SJSA1 (cell line): ENCODE measurements around the gene DLGAP1. TPM values are rescaled to one million over a fixed set of nuclear protein-coding genes. Genes with fewer than 3 reads are reported as not detected.

ENCODE experiments used
- DNase-seq, 2 experiments: peaks; one replicate each; pipeline ENCODE4 v3.0.0-alpha.2; 2015 to 2020; ENCODE audit warnings: low spot score in 2 of 2, low read depth in 1 of 2
- H3K27ac ChIP-seq: fragments of 250-450 bp; sonication (Bioruptor Pico); 2 replicates; pipeline ENCODE4 v1.5.1; 2020; ENCODE audit warnings: mild to moderate bottlenecking, moderate library complexity
- H3K27me3 ChIP-seq: fragments of 250-450 bp; sonication (Bioruptor Pico); replicated peaks from 2 replicates; pipeline ENCODE4 v1.5.1; 2020; ENCODE audit warnings: mild to moderate bottlenecking, moderate library complexity
- H3K36me3 ChIP-seq: fragments of 250-450 bp; sonication (Bioruptor Pico); 2 replicates; pipeline ENCODE4 v1.5.1; 2020; ENCODE audit warnings: mild to moderate bottlenecking
- H3K4me1 ChIP-seq: fragments of 250-450 bp; sonication (Bioruptor Pico); replicated peaks from 2 replicates; pipeline ENCODE4 v1.6.1; 2021; ENCODE audit warnings: mild to moderate bottlenecking
- H3K4me3 ChIP-seq: fragments of 250-450 bp; sonication (Bioruptor Pico); 2 replicates; pipeline ENCODE4 v1.5.1; 2020; ENCODE audit warnings: mild to moderate bottlenecking
- H3K9me3 ChIP-seq: fragments of 250-450 bp; sonication (Bioruptor Pico); replicated peaks from 2 replicates; pipeline ENCODE4 v1.5.1; 2020; ENCODE audit warnings: mild to moderate bottlenecking
- total RNA-seq: library from RNA; depleted of rRNA; stranded (reverse); fragments of >200 nt; shearing (Covaris generic); gene quantifications from 2 replicates; pipeline ENCODE4 v1.2.3, GENCODE V29; 2014

Gene DLGAP1
- total RNA-seq, 1 experiment from 2014 or later = not detected

- DNase-seq = no peak
- no peak overlapping the region for H3K4me3 ChIP-seq
- H3K27ac ChIP-seq = no peak overlapping the region
- no peaks in the 10 kb centered on the region for H3K4me1 ChIP-seq
- no peaks in the 10 kb centered on the region for H3K9me3 ChIP-seq
- no peaks in the 10 kb centered on the region for H3K27me3 ChIP-seq
- H3K36me3 ChIP-seq = no peaks in the 10 kb centered on the region
These were observed 190.7 kb downstream of the DLGAP1 start for GRCh38 chr18:4264347-4264791.

- Histone ChIP-seq H3K9me3 (no peaks in the 10 kb centered on the region), H3K36me3 (no peaks in the 10 kb centered on the region), H3K4me1 (no peaks in the 10 kb centered on the region), H3K27me3 (no peaks in the 10 kb centered on the region), H3K27ac (no peak overlapping the region), H3K4me3 (no peak overlapping the region)
- no peak for DNase-seq
These were observed 195.0 kb downstream of the DLGAP1 start for GRCh38 chr18:4260107-4260506.

GRCh38 chr18:4256766-4257417 is 198.2 kb downstream of the DLGAP1 start:
- Histone ChIP-seq H3K4me3 (no peak overlapping the region), H3K27ac (no peak overlapping the region), H3K9me3 (no peaks in the 10 kb centered on the region), H3K36me3 (no peaks in the 10 kb centered on the region), H3K4me1 (no peaks in the 10 kb centered on the region), H3K27me3 (no peaks in the 10 kb centered on the region)
- no peak for DNase-seq

GRCh38 chr18:4254840-4255239 is 200.3 kb downstream of the DLGAP1 start:
- DNase-seq = no peak
- Histone ChIP-seq H3K4me1 (no peaks in the 10 kb centered on the region), H3K27me3 (no peaks in the 10 kb centered on the region), H3K27ac (no peak overlapping the region), H3K9me3 (no peaks in the 10 kb centered on the region), H3K4me3 (no peak overlapping the region), H3K36me3 (no peaks in the 10 kb centered on the region)

- Histone ChIP-seq H3K9me3 (no peaks in the 10 kb centered on the region), H3K36me3 (no peaks in the 10 kb centered on the region), H3K27me3 (no peaks in the 10 kb centered on the region), H3K27ac (no peak overlapping the region), H3K4me3 (no peak overlapping the region), H3K4me1 (no peaks in the 10 kb centered on the region)
- no peak for DNase-seq
These were observed 202.3 kb downstream of the DLGAP1 start for GRCh38 chr18:4252829-4253228.

GRCh38 chr18:4251873-4252272 is 203.2 kb downstream of the DLGAP1 start:
- no peaks in the 10 kb centered on the region for H3K4me1 ChIP-seq
- H3K27me3 ChIP-seq = no peaks in the 10 kb centered on the region
- H3K27ac ChIP-seq = no peak overlapping the region
- H3K4me3 ChIP-seq = no peak overlapping the region
- no peak for DNase-seq
- H3K36me3 ChIP-seq = no peaks in the 10 kb centered on the region
- no peaks in the 10 kb centered on the region for H3K9me3 ChIP-seq

GRCh38 chr18:4251206-4251605 is 203.9 kb downstream of the DLGAP1 start:
- DNase-seq = no peak
- Histone ChIP-seq H3K4me3 (no peak overlapping the region), H3K27ac (no peak overlapping the region), H3K4me1 (no peaks in the 10 kb centered on the region), H3K27me3 (no peaks in the 10 kb centered on the region), H3K36me3 (no peaks in the 10 kb centered on the region), H3K9me3 (no peaks in the 10 kb centered on the region)

- Histone ChIP-seq H3K36me3 (no peaks in the 10 kb centered on the region), H3K27me3 (no peaks in the 10 kb centered on the region), H3K9me3 (no peaks in the 10 kb centered on the region), H3K27ac (no peak overlapping the region), H3K4me1 (no peaks in the 10 kb centered on the region), H3K4me3 (no peak overlapping the region)
- DNase-seq = no peak
These were observed 205.0 kb downstream of the DLGAP1 start for GRCh38 chr18:4250141-4250540.

- H3K4me1 ChIP-seq = no peaks in the 10 kb centered on the region
These were observed 206.4 kb downstream of the DLGAP1 start for GRCh38 chr18:4248686-4249085.

GRCh38 chr18:4246374-4246773 is 208.7 kb downstream of the DLGAP1 start:
- no peaks in the 10 kb centered on the region for H3K9me3 ChIP-seq
- no peaks in the 10 kb centered on the region for H3K27me3 ChIP-seq
- no peak overlapping the region for H3K4me3 ChIP-seq
- DNase-seq = no peak
- no peaks in the 10 kb centered on the region for H3K36me3 ChIP-seq
- H3K4me1 ChIP-seq = no peaks in the 10 kb centered on the region
- H3K27ac ChIP-seq = no peak overlapping the region

More at GRCh38 chr18:4248686-4249085, 206.4 kb downstream of the DLGAP1 start:
- H3K36me3 ChIP-seq = no peaks in the 10 kb centered on the region
- H3K27ac ChIP-seq = no peak overlapping the region
- no peaks in the 10 kb centered on the region for H3K27me3 ChIP-seq
- H3K9me3 ChIP-seq = no peaks in the 10 kb centered on the region
- H3K4me3 ChIP-seq = no peak overlapping the region
- no peak for DNase-seq

GRCh38 chr18:4245456-4245855 is 209.7 kb downstream of the DLGAP1 start:
- no peak overlapping the region for H3K27ac ChIP-seq
- no peak for DNase-seq
- H3K4me1 ChIP-seq = no peaks in the 10 kb centered on the region
- H3K9me3 ChIP-seq = no peaks in the 10 kb centered on the region
- H3K27me3 ChIP-seq = no peaks in the 10 kb centered on the region
- no peaks in the 10 kb centered on the region for H3K36me3 ChIP-seq
- no peak overlapping the region for H3K4me3 ChIP-seq

GRCh38 chr18:4242431-4243161 is 212.5 kb downstream of the DLGAP1 start:
- Histone ChIP-seq H3K27ac (no peak overlapping the region), H3K4me1 (no peaks in the 10 kb centered on the region), H3K36me3 (no peaks in the 10 kb centered on the region), H3K4me3 (no peak overlapping the region), H3K27me3 (no peaks in the 10 kb centered on the region), H3K9me3 (no peaks in the 10 kb centered on the region)
- no peak for DNase-seq

GRCh38 chr18:4241090-4241617 is 214.0 kb downstream of the DLGAP1 start:
- no peaks in the 10 kb centered on the region for H3K27me3 ChIP-seq
- no peak for DNase-seq
- H3K9me3 ChIP-seq = no peaks in the 10 kb centered on the region
- H3K4me1 ChIP-seq = no peaks in the 10 kb centered on the region
- no peaks in the 10 kb centered on the region for H3K36me3 ChIP-seq
- H3K4me3 ChIP-seq = no peak overlapping the region
- H3K27ac ChIP-seq = no peak overlapping the region

GRCh38 chr18:4238966-4239365 is 216.1 kb downstream of the DLGAP1 start:
- H3K27me3 ChIP-seq = no peaks in the 10 kb centered on the region
- H3K36me3 ChIP-seq = no peaks in the 10 kb centered on the region
- H3K4me1 ChIP-seq = no peaks in the 10 kb centered on the region
- no peak overlapping the region for H3K27ac ChIP-seq
- H3K9me3 ChIP-seq = no peaks in the 10 kb centered on the region
- DNase-seq = no peak
- no peak overlapping the region for H3K4me3 ChIP-seq
